GM12878 (cell line): Measurements from ENCODE around the gene CSRNP2.

Experiments used
- BHLHE40 ChIP-seq, 2 experiments: fragments of 450-650 bp in 1 of 2; IDR thresholded peaks; 2 replicates each; pipeline ENCODE4 v1.6.1; 2011 to 2017; ENCODE audit warnings: low read depth in 2 of 2, borderline replicate concordance in 1 of 2, improper control_type of control experiment in 1 of 2, low read length in 1 of 2, mild to moderate bottlenecking in 1 of 2
- BRCA1 ChIP-seq: IDR thresholded peaks from 2 replicates; pipeline ENCODE4 v1.6.1; 2011; ENCODE audit warnings: low read depth, low read length, improper control_type of control experiment
- ELK1 ChIP-seq: IDR thresholded peaks from 2 replicates; pipeline ENCODE4 v1.6.1; 2012; ENCODE audit warnings: low read depth, low read length, improper control_type of control experiment
- EP300 ChIP-seq, 2 experiments: fragments of 150-350 bp in 1 of 2; IDR thresholded peaks; 2 replicates each; pipeline ENCODE4 v1.6.1; 2011 to 2012; ENCODE audit warnings: low read depth in 2 of 2, low read length in 2 of 2, borderline replicate concordance in 1 of 2, improper control_type of control experiment in 1 of 2, inconsistent platforms in 1 of 2; ENCODE audit not compliant: control insufficient read depth in 1 of 2
- FOXK2 ChIP-seq: fragments of 450-650 bp; IDR thresholded peaks from 2 replicates; pipeline ENCODE4 v1.6.1; 2017; ENCODE audit warnings: mild to moderate bottlenecking, moderate library complexity
- MLLT1 ChIP-seq: fragments of 450-650 bp; IDR thresholded peaks from 2 replicates; pipeline ENCODE4 v1.6.1; 2016; ENCODE audit warnings: mild to moderate bottlenecking
- NFIC ChIP-seq: IDR thresholded peaks from 2 replicates; pipeline ENCODE4 v1.6.1; 2012; ENCODE audit warnings: low read depth, mild to moderate bottlenecking, inconsistent platforms, low read length, moderate library complexity
- NFYA ChIP-seq: IDR thresholded peaks from 2 replicates; pipeline ENCODE4 v1.6.1; 2011; ENCODE audit warnings: low read depth, mild to moderate bottlenecking, low read length, improper control_type of control experiment, borderline replicate concordance
- POLR2A ChIP-seq: IDR thresholded peaks from 2 replicates; pipeline ENCODE4 v1.6.1; 2011; ENCODE audit warnings: low read depth, mild to moderate bottlenecking, low read length
- PRDM15 ChIP-seq: fragments of 450-650 bp; formaldehyde crosslinking; IDR thresholded peaks from 2 replicates; pipeline ENCODE4 v1.4.0; 2020; ENCODE audit warnings: mild to moderate bottlenecking, moderate library complexity
- ZZZ3 ChIP-seq: IDR thresholded peaks from 2 replicates; pipeline ENCODE4 v1.6.1; 2011; ENCODE audit warnings: low read depth; ENCODE audit not compliant: control insufficient read depth, insufficient read length

GRCh38 chr12:51055060-51055459, 28.3 kb downstream of the CSRNP2 start:
- TF ChIP-seq BHLHE40 (IDR thresholded peaks at IDR 0.05; ENCODE audit: borderline replicate concordance in 1 of 2, low read depth in 2 of 2, low read length in 1 of 2) (no peak), MLLT1 (no peak), ELK1 (no peak), FOXK2 (no peak), EP300 (IDR thresholded peaks at IDR 0.05; ENCODE audit: borderline replicate concordance in 1 of 2, control insufficient read depth in 1 of 2, low read depth in 2 of 2, low read length in 2 of 2) (no peak), BRCA1 (no peak), PRDM15 (CRISPR knock-in tag) (no peak), ZZZ3 (no peak), POLR2A (no peak), NFIC (no peak), NFYA (no peak)
